ENCODE measurements around the gene ZBTB20.
"Not testable (repeated sequence)": the region's sequence is repeated elsewhere in the genome, so short reads cannot be mapped to it uniquely, and the experiment has no call there.

The ZBTB20 gene

DNA sequence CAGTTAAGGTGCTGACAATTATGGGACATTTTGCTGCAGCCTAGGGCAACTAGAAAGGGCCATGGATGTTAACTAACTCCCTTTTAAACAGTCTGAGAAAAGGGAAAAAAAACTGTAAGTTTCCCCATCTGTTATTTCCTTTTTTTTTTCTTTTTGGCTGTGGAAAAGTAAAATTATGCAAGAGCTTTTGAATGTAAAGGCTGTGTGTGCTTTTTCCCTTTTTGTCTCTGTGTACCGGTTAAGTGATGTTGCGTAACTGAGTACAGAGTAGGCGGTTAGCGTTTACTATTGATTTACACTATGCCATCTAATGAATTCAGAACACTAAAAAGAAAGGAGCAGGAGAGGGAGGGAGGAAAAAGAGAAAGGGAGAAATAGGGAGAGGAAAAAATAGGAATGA, 449.7 kb downstream of the ZBTB20 start:
- WGBS, 2 experiments, result 97% methylated on average over 4 of the region's 4 CpGs; no CpG with 5 or more reads in 1 of the 2 experiments
- Histone ChIP-seq H3K27me3 (ENCODE audit: control insufficient read depth, insufficient read depth, low read length, poor library complexity, severe bottlenecking) (no peaks in the 10 kb centered on the region), H3K9me3 (ENCODE audit: control insufficient read depth, low read length) (no peaks in the 10 kb centered on the region)

GRCh38 chr3:114694251-114694650, 452.8 kb downstream of the ZBTB20 start:
- no peak overlapping the region for H3K27ac ChIP-seq (ENCODE audit: insufficient read depth, low read depth, low read length, poor library complexity, severe bottlenecking)
- H3K4me1 ChIP-seq (ENCODE audit: control insufficient read depth, insufficient read depth, low read length), result no peaks in the 10 kb centered on the region
- no peak overlapping the region for H3K4me3 ChIP-seq (ENCODE audit: insufficient read depth, low read depth, low read length)
- H3K27me3 ChIP-seq (ENCODE audit: control insufficient read depth, insufficient read depth, low read length, poor library complexity, severe bottlenecking), result no peaks in the 10 kb centered on the region
- no peaks in the 10 kb centered on the region for H3K36me3 ChIP-seq (ENCODE audit: control insufficient read depth, insufficient read depth, low read length)
- no peaks in the 10 kb centered on the region for H3K9me3 ChIP-seq (ENCODE audit: control insufficient read depth, low read length)
- no CpG with 5 or more reads among the region's 1 CpG for WGBS, 2 experiments

More for the DNA sequence above, 449.7 kb downstream of the ZBTB20 start:
- no peak overlapping the region for H3K4me3 ChIP-seq (ENCODE audit: insufficient read depth, low read depth, low read length)
- H3K27ac ChIP-seq (ENCODE audit: insufficient read depth, low read depth, low read length, poor library complexity, severe bottlenecking), result no peak overlapping the region
- H3K36me3 ChIP-seq (ENCODE audit: control insufficient read depth, insufficient read depth, low read length), result no peaks in the 10 kb centered on the region
- H3K4me1 ChIP-seq (ENCODE audit: control insufficient read depth, insufficient read depth, low read length), result no peaks in the 10 kb centered on the region

DNA sequence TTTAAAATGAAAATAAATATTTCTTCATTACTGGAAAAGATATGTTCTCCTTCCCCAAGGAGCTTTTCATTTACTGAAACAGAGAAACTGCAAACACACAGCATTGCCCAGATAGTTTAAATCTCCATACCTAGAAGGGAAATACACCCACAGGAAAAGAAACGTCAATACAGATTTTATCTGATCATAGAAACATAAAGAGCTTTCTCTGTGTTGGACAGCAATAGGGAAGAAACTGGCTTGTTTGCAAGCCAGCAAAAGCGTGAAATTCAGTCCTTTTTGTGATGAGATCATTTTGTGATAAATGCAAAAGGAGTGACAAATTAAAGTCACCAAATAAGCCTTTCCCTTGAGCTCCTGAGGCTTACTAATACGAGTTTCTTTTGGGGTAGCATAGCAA, 455.2 kb downstream of the ZBTB20 start:
- H3K27me3 ChIP-seq (ENCODE audit: control insufficient read depth, insufficient read depth, low read length, poor library complexity, severe bottlenecking), result no peaks in the 10 kb centered on the region
- 92 to 97% methylated on average over 3 of the region's 3 CpGs for WGBS, 2 experiments
- H3K9me3 ChIP-seq (ENCODE audit: control insufficient read depth, low read length), result no peaks in the 10 kb centered on the region
- H3K27ac ChIP-seq (ENCODE audit: insufficient read depth, low read depth, low read length, poor library complexity, severe bottlenecking), result no peak overlapping the region
- no peaks in the 10 kb centered on the region for H3K4me1 ChIP-seq (ENCODE audit: control insufficient read depth, insufficient read depth, low read length)
- no peak overlapping the region for H3K4me3 ChIP-seq (ENCODE audit: insufficient read depth, low read depth, low read length)
- no peaks in the 10 kb centered on the region for H3K36me3 ChIP-seq (ENCODE audit: control insufficient read depth, insufficient read depth, low read length)

DNA sequence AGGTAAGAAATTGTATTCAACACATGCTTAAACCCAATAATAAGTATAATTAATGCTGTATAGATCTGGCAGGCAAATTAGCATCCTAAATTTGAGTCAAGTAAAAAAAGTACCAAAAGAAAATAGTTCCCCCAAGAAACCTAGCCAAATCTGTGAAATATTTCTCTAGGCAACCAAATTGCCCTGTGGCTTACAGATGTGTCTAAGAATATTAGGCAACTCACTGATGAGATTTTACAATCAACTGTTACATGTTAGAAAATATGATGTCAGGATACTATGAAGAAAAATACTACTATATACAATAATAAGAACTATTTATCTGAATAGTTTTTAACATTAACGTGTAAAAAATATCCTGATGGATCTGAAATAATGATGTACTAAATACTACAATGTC, 456.2 kb downstream of the ZBTB20 start:
- H3K9me3 ChIP-seq (ENCODE audit: control insufficient read depth, low read length), result no peaks in the 10 kb centered on the region
- H3K4me3 ChIP-seq (ENCODE audit: insufficient read depth, low read depth, low read length), result no peak overlapping the region
- no peaks in the 10 kb centered on the region for H3K27me3 ChIP-seq (ENCODE audit: control insufficient read depth, insufficient read depth, low read length, poor library complexity, severe bottlenecking)
- 100% methylated on average over 1 of the region's 1 CpG; no CpG with 5 or more reads in 1 of the 2 experiments for WGBS, 2 experiments
- no peaks in the 10 kb centered on the region for H3K4me1 ChIP-seq (ENCODE audit: control insufficient read depth, insufficient read depth, low read length)
- no peak overlapping the region for H3K27ac ChIP-seq (ENCODE audit: insufficient read depth, low read depth, low read length, poor library complexity, severe bottlenecking)
- H3K36me3 ChIP-seq (ENCODE audit: control insufficient read depth, insufficient read depth, low read length), result no peaks in the 10 kb centered on the region

DNA sequence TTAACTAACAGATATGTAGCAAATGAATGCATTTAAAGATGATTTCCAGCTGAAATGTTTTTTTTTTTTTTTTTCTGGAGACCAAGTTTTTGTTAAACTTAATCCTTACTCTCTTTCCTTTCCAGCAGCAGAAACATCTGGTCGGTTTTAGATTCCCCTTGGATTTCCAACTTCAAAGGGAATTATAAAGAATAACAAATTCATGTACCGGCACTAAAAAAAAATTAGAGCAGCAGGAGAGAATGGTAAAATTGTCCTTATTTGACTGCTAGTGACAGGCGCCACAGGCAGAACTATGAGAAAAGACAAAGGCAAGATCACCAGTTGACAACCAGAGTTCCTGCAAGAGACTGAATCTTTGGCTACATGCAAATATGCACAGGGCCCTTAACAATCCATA, 459.9 kb downstream of the ZBTB20 start:
- peaks cover 6% of the 10 kb centered on the region for H3K4me1 ChIP-seq (ENCODE audit: control insufficient read depth, insufficient read depth, low read length)
- H3K9me3 ChIP-seq (ENCODE audit: control insufficient read depth, low read length), result no peaks in the 10 kb centered on the region
- H3K36me3 ChIP-seq (ENCODE audit: control insufficient read depth, insufficient read depth, low read length), result no peaks in the 10 kb centered on the region
- no peaks in the 10 kb centered on the region for H3K27me3 ChIP-seq (ENCODE audit: control insufficient read depth, insufficient read depth, low read length, poor library complexity, severe bottlenecking)
- H3K4me3 ChIP-seq (ENCODE audit: insufficient read depth, low read depth, low read length), result no peak overlapping the region
- 63 to 70% methylated on average over 2 to 3 of the region's 3 CpGs for WGBS, 2 experiments
- H3K27ac ChIP-seq (ENCODE audit: insufficient read depth, low read depth, low read length, poor library complexity, severe bottlenecking), result no peak overlapping the region

DNA sequence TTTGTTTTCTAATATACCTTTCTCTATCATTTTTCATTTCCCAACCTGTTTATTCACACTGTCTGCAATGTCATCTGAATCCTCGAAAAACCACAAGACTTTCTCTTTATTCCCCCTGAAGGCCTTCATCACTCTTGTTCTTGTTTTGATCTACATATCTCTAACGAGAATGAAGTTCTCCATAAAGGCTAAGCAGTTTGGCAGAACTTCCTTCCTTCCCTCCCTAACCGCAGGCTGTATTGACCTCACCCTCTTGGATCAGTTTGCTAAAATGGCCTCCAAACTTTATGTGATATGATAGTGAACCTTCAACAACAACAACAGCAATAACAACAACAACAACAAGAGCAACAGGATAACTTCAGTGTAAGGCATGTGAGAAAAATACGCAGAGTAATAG, 460.5 kb downstream of the ZBTB20 start:
- H3K27ac ChIP-seq (ENCODE audit: insufficient read depth, low read depth, low read length, poor library complexity, severe bottlenecking), result no peak overlapping the region

DNA sequence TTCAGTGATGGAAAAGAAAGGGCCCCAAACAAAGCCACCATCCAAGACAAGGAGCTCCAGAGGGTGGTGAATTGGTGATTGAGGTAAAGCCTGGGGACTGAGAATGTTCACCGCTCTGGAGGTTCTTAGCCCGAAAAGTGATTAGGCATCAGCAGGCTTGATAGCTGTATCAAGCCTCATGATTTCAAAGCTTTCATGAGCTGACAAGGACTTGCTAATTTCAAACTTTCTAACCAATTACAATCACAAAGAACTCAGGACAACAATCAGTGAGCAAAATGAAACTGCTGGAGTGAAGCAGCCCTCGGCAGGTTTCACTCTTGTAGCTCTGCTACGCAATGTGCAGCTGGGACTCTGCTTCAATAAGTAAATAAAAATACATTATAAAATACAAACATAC, 461.9 kb downstream of the ZBTB20 start:
- Histone ChIP-seq H3K4me3 (ENCODE audit: insufficient read depth, low read depth, low read length) (no peak overlapping the region), H3K36me3 (ENCODE audit: control insufficient read depth, insufficient read depth, low read length) (no peaks in the 10 kb centered on the region), H3K27ac (ENCODE audit: insufficient read depth, low read depth, low read length, poor library complexity, severe bottlenecking) (peak overlapping the region; percentile 47), H3K4me1 (ENCODE audit: control insufficient read depth, insufficient read depth, low read length) (peaks cover 6% of the 10 kb centered on the region), H3K27me3 (ENCODE audit: control insufficient read depth, insufficient read depth, low read length, poor library complexity, severe bottlenecking) (no peaks in the 10 kb centered on the region), H3K9me3 (ENCODE audit: control insufficient read depth, low read length) (no peaks in the 10 kb centered on the region)
- 83 to 95% methylated on average over 2 to 4 of the region's 4 CpGs for WGBS, 2 experiments

More for the DNA sequence above, 460.5 kb downstream of the ZBTB20 start:
- Histone ChIP-seq H3K9me3 (ENCODE audit: control insufficient read depth, low read length) (no peaks in the 10 kb centered on the region), H3K4me1 (ENCODE audit: control insufficient read depth, insufficient read depth, low read length) (peaks cover 6% of the 10 kb centered on the region), H3K27me3 (ENCODE audit: control insufficient read depth, insufficient read depth, low read length, poor library complexity, severe bottlenecking) (no peaks in the 10 kb centered on the region), H3K36me3 (ENCODE audit: control insufficient read depth, insufficient read depth, low read length) (no peaks in the 10 kb centered on the region), H3K4me3 (ENCODE audit: insufficient read depth, low read depth, low read length) (no peak overlapping the region)
- WGBS, 2 experiments, result 92 to 94% methylated on average over 3 to 4 of the region's 4 CpGs

DNA sequence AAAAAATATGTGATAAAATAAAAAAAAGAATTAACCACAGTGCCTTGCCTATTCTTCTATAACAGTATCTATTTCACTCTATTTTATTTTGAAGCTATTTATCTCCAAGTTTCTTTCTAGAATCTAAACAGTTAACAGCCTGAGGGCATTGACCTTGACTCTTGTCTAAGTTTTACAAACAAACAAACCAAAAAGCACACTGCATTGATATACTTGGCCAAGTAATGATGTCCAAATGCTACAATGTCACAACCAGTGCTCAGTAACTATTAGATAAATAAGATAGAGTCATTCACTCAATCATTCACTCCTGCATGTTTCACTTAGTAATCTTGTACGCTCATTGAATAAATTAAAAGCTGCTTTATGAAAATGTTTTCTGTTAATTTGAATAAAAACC, 466.8 kb downstream of the ZBTB20 start:
- no peak overlapping the region for H3K4me3 ChIP-seq (ENCODE audit: insufficient read depth, low read depth, low read length)
- WGBS, 2 experiments, result no CpG with 5 or more reads among the region's 1 CpG
- H3K36me3 ChIP-seq (ENCODE audit: control insufficient read depth, insufficient read depth, low read length), result no peaks in the 10 kb centered on the region
- H3K4me1 ChIP-seq (ENCODE audit: control insufficient read depth, insufficient read depth, low read length), result peaks cover 3% of the 10 kb centered on the region
- no peak overlapping the region for H3K27ac ChIP-seq (ENCODE audit: insufficient read depth, low read depth, low read length, poor library complexity, severe bottlenecking)
- H3K9me3 ChIP-seq (ENCODE audit: control insufficient read depth, low read length), result no peaks in the 10 kb centered on the region
- H3K27me3 ChIP-seq (ENCODE audit: control insufficient read depth, insufficient read depth, low read length, poor library complexity, severe bottlenecking), result no peaks in the 10 kb centered on the region

GRCh38 chr3:114679773-114680172, 467.3 kb downstream of the ZBTB20 start:
- WGBS, 2 experiments, result 91 to 95% methylated on average over 3 of the region's 3 CpGs
- H3K4me1 ChIP-seq (ENCODE audit: control insufficient read depth, insufficient read depth, low read length); H3K27me3 ChIP-seq (ENCODE audit: control insufficient read depth, insufficient read depth, low read length, poor library complexity, severe bottlenecking); H3K4me3 ChIP-seq (ENCODE audit: insufficient read depth, low read depth, low read length); H3K27ac ChIP-seq (ENCODE audit: insufficient read depth, low read depth, low read length, poor library complexity, severe bottlenecking); H3K36me3 ChIP-seq (ENCODE audit: control insufficient read depth, insufficient read depth, low read length); H3K9me3 ChIP-seq (ENCODE audit: control insufficient read depth, low read length): not testable (repeated sequence)

- no peaks in the 10 kb centered on the region for H3K36me3 ChIP-seq (ENCODE audit: control insufficient read depth, insufficient read depth, low read length)
- H3K4me3 ChIP-seq (ENCODE audit: insufficient read depth, low read depth, low read length), result no peak overlapping the region
- no peaks in the 10 kb centered on the region for H3K4me1 ChIP-seq (ENCODE audit: control insufficient read depth, insufficient read depth, low read length)
- no peaks in the 10 kb centered on the region for H3K27me3 ChIP-seq (ENCODE audit: control insufficient read depth, insufficient read depth, low read length, poor library complexity, severe bottlenecking)
- no peaks in the 10 kb centered on the region for H3K9me3 ChIP-seq (ENCODE audit: control insufficient read depth, low read length)
- H3K27ac ChIP-seq (ENCODE audit: insufficient read depth, low read depth, low read length, poor library complexity, severe bottlenecking), result no peak overlapping the region
- WGBS, 2 experiments, result 74% methylated on average over 3 of the region's 4 CpGs; no CpG with 5 or more reads in 1 of the 2 experiments
These were observed 472.0 kb downstream of the ZBTB20 start for GRCh38 chr3:114675104-114675503.

- H3K27me3 ChIP-seq (ENCODE audit: control insufficient read depth, insufficient read depth, low read length, poor library complexity, severe bottlenecking), result no peaks in the 10 kb centered on the region
- no peaks in the 10 kb centered on the region for H3K36me3 ChIP-seq (ENCODE audit: control insufficient read depth, insufficient read depth, low read length)
- no peaks in the 10 kb centered on the region for H3K9me3 ChIP-seq (ENCODE audit: control insufficient read depth, low read length)
- no peaks in the 10 kb centered on the region for H3K4me1 ChIP-seq (ENCODE audit: control insufficient read depth, insufficient read depth, low read length)
- WGBS, 2 experiments, result 100% methylated on average over 1 of the region's 2 CpGs
- no peak overlapping the region for H3K27ac ChIP-seq (ENCODE audit: insufficient read depth, low read depth, low read length, poor library complexity, severe bottlenecking)
- no peak overlapping the region for H3K4me3 ChIP-seq (ENCODE audit: insufficient read depth, low read depth, low read length)
These were observed 473.1 kb downstream of the ZBTB20 start for GRCh38 chr3:114674036-114674435.
